ENCODE measurements around the gene WASF2. TPM values are rescaled to one million over a fixed set of nuclear protein-coding genes. Genes with fewer than 3 reads are reported as not detected.

Gene WASF2
- total RNA-seq, 2 donors from 2014 or later: 60.1 to 83.7 TPM

- no peaks in the 10 kb centered on the region for H3K9me3 ChIP-seq
- no peak for ATAC-seq (ENCODE audit: insufficient number of reproducible peaks, low FRiP score, low read depth)
- H3K27me3 ChIP-seq (replicated peaks; ENCODE audit: insufficient read depth): no peaks in the 10 kb centered on the region
- no peak for TF ChIP-seq CTCF (IDR thresholded peaks at IDR 0.05)
- no peak overlapping the region for H3K4me3 ChIP-seq
- H3K36me3 ChIP-seq: peaks cover 34% of the 10 kb centered on the region
- H3K27ac ChIP-seq: peak overlapping the region; percentile 72 to 87
- peaks cover 31 to 51% of the 10 kb centered on the region in 2 donors for H3K4me1 ChIP-seq (ENCODE audit: control insufficient read depth in 1 of 2, low read depth in 2 of 2)
- DNase-seq (ENCODE audit: low spot score): no peak
Measured at GRCh38 chr1:27405074-27405473, 84.9 kb downstream of the WASF2 start.

- H3K4me3 ChIP-seq: no peak overlapping the region
- peaks cover 27% of the 10 kb centered on the region for H3K36me3 ChIP-seq
- no peak for DNase-seq (ENCODE audit: low spot score)
- TF ChIP-seq CTCF (IDR thresholded peaks at IDR 0.05): no peak
- no peak for ATAC-seq (ENCODE audit: insufficient number of reproducible peaks, low FRiP score, low read depth)
- no peaks in the 10 kb centered on the region for H3K9me3 ChIP-seq
- peak overlapping the region; percentile 72 to 87 for H3K27ac ChIP-seq
- no peaks in the 10 kb centered on the region for H3K27me3 ChIP-seq (replicated peaks; ENCODE audit: insufficient read depth)
- peaks cover 31 to 51% of the 10 kb centered on the region in 2 donors for H3K4me1 ChIP-seq (ENCODE audit: control insufficient read depth in 1 of 2, low read depth in 2 of 2)
Measured at GRCh38 chr1:27403931-27404330, 86.0 kb downstream of the WASF2 start.

- DNase-seq (ENCODE audit: low spot score): peak; percentile 62
- H3K27me3 ChIP-seq (replicated peaks; ENCODE audit: insufficient read depth): no peaks in the 10 kb centered on the region
- no peak for TF ChIP-seq CTCF (IDR thresholded peaks at IDR 0.05)
- peak overlapping the region; percentile 72 to 87 for H3K27ac ChIP-seq
- peak; percentile 36 for ATAC-seq (ENCODE audit: insufficient number of reproducible peaks, low FRiP score, low read depth)
- peaks cover 21% of the 10 kb centered on the region for H3K36me3 ChIP-seq
- H3K4me3 ChIP-seq: peak overlapping the region; percentile 39
- H3K4me1 ChIP-seq (ENCODE audit: control insufficient read depth in 1 of 2, low read depth in 2 of 2): peaks cover 31 to 51% of the 10 kb centered on the region in 2 donors
- H3K9me3 ChIP-seq: no peaks in the 10 kb centered on the region
Measured at GRCh38 chr1:27403065-27403726, 86.8 kb downstream of the WASF2 start.

- Histone ChIP-seq H3K4me1 (ENCODE audit: control insufficient read depth in 1 of 2, low read depth in 2 of 2) (peaks cover 31 to 51% of the 10 kb centered on the region in 2 donors), H3K4me3 (no peak overlapping the region), H3K9me3 (no peaks in the 10 kb centered on the region), H3K36me3 (peaks cover 13% of the 10 kb centered on the region), H3K27ac (peak overlapping the region; percentile 72 to 87), H3K27me3 (replicated peaks; ENCODE audit: insufficient read depth) (no peaks in the 10 kb centered on the region)
- peak; percentile 41 for DNase-seq (ENCODE audit: low spot score)
- ATAC-seq (ENCODE audit: insufficient number of reproducible peaks, low FRiP score, low read depth): peak; percentile 43
- TF ChIP-seq CTCF (IDR thresholded peaks at IDR 0.05): peak; percentile 59
Measured at GRCh38 chr1:27402349-27402754, 87.6 kb downstream of the WASF2 start.

GRCh38 chr1:27400963-27401341, 89.0 kb downstream of the WASF2 start:
- ATAC-seq (ENCODE audit: insufficient number of reproducible peaks, low FRiP score, low read depth): no peak
- no peak for TF ChIP-seq CTCF (IDR thresholded peaks at IDR 0.05)
- Histone ChIP-seq H3K4me3 (no peak overlapping the region), H3K27me3 (replicated peaks; ENCODE audit: insufficient read depth) (no peaks in the 10 kb centered on the region), H3K4me1 (ENCODE audit: control insufficient read depth in 1 of 2, low read depth in 2 of 2) (peaks cover 31 to 50% of the 10 kb centered on the region in 2 donors), H3K27ac (no peak overlapping the region), H3K9me3 (no peaks in the 10 kb centered on the region), H3K36me3 (peaks cover under 1% of the 10 kb centered on the region)
- no peak for DNase-seq (ENCODE audit: low spot score)
